Activated naive CD8-positive, alpha-beta T cell (primary cell): ENCODE results near the gene CASP9.

Source experiments
- H3K27ac Mint-ChIP-seq: one replicate; pipeline ENCODE4 v1.8.0; 2021; ENCODE audit warnings: mixed read lengths
- H3K27me3 Mint-ChIP-seq: one replicate; pipeline ENCODE4 v1.8.0; 2021; ENCODE audit warnings: mixed read lengths
- H3K36me3 Mint-ChIP-seq: one replicate; pipeline ENCODE4 v1.8.0; 2021; ENCODE audit warnings: mixed read lengths
- H3K4me1 Mint-ChIP-seq: one replicate; pipeline ENCODE4 v1.8.0; 2021; ENCODE audit warnings: low read depth, mixed read lengths
- H3K4me3 Mint-ChIP-seq: one replicate; pipeline ENCODE4 v1.8.0; 2021; ENCODE audit warnings: mild to moderate bottlenecking, mixed read lengths
- H3K9me3 Mint-ChIP-seq: one replicate; pipeline ENCODE4 v1.8.0; 2021; ENCODE audit warnings: low read depth, mixed read lengths

CASP9 gene

GRCh38 chr1:15524021-15524282 lies at the start of gene CASP9:
Gene CASP9 (minus strand): TSS chr1:15524215. CDS start chr1:15524200, 15 bp downstream.
- peaks cover 49% of the 10 kb centered on the region for H3K4me1 Mint-ChIP-seq
- no peaks in the 10 kb centered on the region for H3K36me3 Mint-ChIP-seq

GRCh38 chr1:15573477-15573876 lies 49.5 kb upstream of the CASP9 start:
- no peaks in the 10 kb centered on the region for H3K9me3 Mint-ChIP-seq
- no peak overlapping the region for H3K27ac Mint-ChIP-seq
- H3K4me3 Mint-ChIP-seq, result no peak overlapping the region
- H3K36me3 Mint-ChIP-seq, result peaks cover 8% of the 10 kb centered on the region
- H3K4me1 Mint-ChIP-seq, result peaks cover 19% of the 10 kb centered on the region
- no peaks in the 10 kb centered on the region for H3K27me3 Mint-ChIP-seq

More at GRCh38 chr1:15524021-15524282, at the start of gene CASP9:
- no peaks in the 10 kb centered on the region for H3K27me3 Mint-ChIP-seq
- H3K27ac Mint-ChIP-seq, result peak within 1 kb of the TSS; percentile 98
- H3K4me3 Mint-ChIP-seq, result peak within 1 kb of the TSS; percentile 95
- no peaks in the 10 kb centered on the region for H3K9me3 Mint-ChIP-seq

- Mint-ChIP-seq H3K36me3 (peaks cover 8% of the 10 kb centered on the region), H3K4me1 (peaks cover 5% of the 10 kb centered on the region), H3K27me3 (no peaks in the 10 kb centered on the region), H3K4me3 (no peak overlapping the region), H3K9me3 (no peaks in the 10 kb centered on the region), H3K27ac (peak overlapping the region; percentile 64)
Measured at GRCh38 chr1:15571266-15571665, 47.3 kb upstream of the CASP9 start.

GRCh38 chr1:15570861-15571260 lies 46.8 kb upstream of the CASP9 start:
- Mint-ChIP-seq H3K4me3 (no peak overlapping the region), H3K4me1 (peaks cover 5% of the 10 kb centered on the region), H3K9me3 (no peaks in the 10 kb centered on the region), H3K36me3 (peaks cover 8% of the 10 kb centered on the region), H3K27ac (no peak overlapping the region), H3K27me3 (no peaks in the 10 kb centered on the region)

- H3K36me3 Mint-ChIP-seq, result peaks cover 8% of the 10 kb centered on the region
- H3K4me3 Mint-ChIP-seq, result no peak overlapping the region
- no peak overlapping the region for H3K27ac Mint-ChIP-seq
- no peaks in the 10 kb centered on the region for H3K27me3 Mint-ChIP-seq
- H3K9me3 Mint-ChIP-seq, result no peaks in the 10 kb centered on the region
- peaks cover 5% of the 10 kb centered on the region for H3K4me1 Mint-ChIP-seq
Measured at GRCh38 chr1:15568387-15569073, 44.5 kb upstream of the CASP9 start.

GRCh38 chr1:15559189-15559810 lies 35.3 kb upstream of the CASP9 start:
- Mint-ChIP-seq H3K36me3 (no peaks in the 10 kb centered on the region), H3K4me3 (no peak overlapping the region), H3K27me3 (no peaks in the 10 kb centered on the region), H3K4me1 (no peaks in the 10 kb centered on the region), H3K9me3 (no peaks in the 10 kb centered on the region), H3K27ac (no peak overlapping the region)

GRCh38 chr1:15558516-15558915 lies 34.5 kb upstream of the CASP9 start:
- Mint-ChIP-seq H3K27me3 (no peaks in the 10 kb centered on the region), H3K4me3 (no peak overlapping the region), H3K9me3 (no peaks in the 10 kb centered on the region), H3K36me3 (no peaks in the 10 kb centered on the region), H3K4me1 (no peaks in the 10 kb centered on the region), H3K27ac (no peak overlapping the region)

- Mint-ChIP-seq H3K36me3 (no peaks in the 10 kb centered on the region), H3K27me3 (no peaks in the 10 kb centered on the region), H3K27ac (no peak overlapping the region), H3K4me1 (no peaks in the 10 kb centered on the region), H3K4me3 (no peak overlapping the region), H3K9me3 (no peaks in the 10 kb centered on the region)
Measured at GRCh38 chr1:15557594-15557993, 33.6 kb upstream of the CASP9 start.

- no peak overlapping the region for H3K4me3 Mint-ChIP-seq
- no peaks in the 10 kb centered on the region for H3K9me3 Mint-ChIP-seq
- no peak overlapping the region for H3K27ac Mint-ChIP-seq
- no peaks in the 10 kb centered on the region for H3K36me3 Mint-ChIP-seq
- no peaks in the 10 kb centered on the region for H3K27me3 Mint-ChIP-seq
- H3K4me1 Mint-ChIP-seq, result no peaks in the 10 kb centered on the region
Measured at GRCh38 chr1:15557008-15557407, 33.0 kb upstream of the CASP9 start.

- Mint-ChIP-seq H3K36me3 (peaks cover 8% of the 10 kb centered on the region), H3K9me3 (no peaks in the 10 kb centered on the region), H3K4me1 (no peaks in the 10 kb centered on the region), H3K4me3 (no peak overlapping the region), H3K27me3 (no peaks in the 10 kb centered on the region), H3K27ac (no peak overlapping the region)
Measured at GRCh38 chr1:15550573-15550972, 26.6 kb upstream of the CASP9 start.

GRCh38 chr1:15546641-15547040 lies 22.6 kb upstream of the CASP9 start:
- no peaks in the 10 kb centered on the region for H3K27me3 Mint-ChIP-seq
- H3K4me3 Mint-ChIP-seq, result no peak overlapping the region
- H3K36me3 Mint-ChIP-seq, result peaks cover 8% of the 10 kb centered on the region
- H3K4me1 Mint-ChIP-seq, result no peaks in the 10 kb centered on the region
- no peak overlapping the region for H3K27ac Mint-ChIP-seq
- no peaks in the 10 kb centered on the region for H3K9me3 Mint-ChIP-seq

GRCh38 chr1:15543589-15544568 lies 19.9 kb upstream of the CASP9 start:
- Mint-ChIP-seq H3K9me3 (no peaks in the 10 kb centered on the region), H3K36me3 (peaks cover 8% of the 10 kb centered on the region), H3K4me3 (no peak overlapping the region), H3K27me3 (no peaks in the 10 kb centered on the region), H3K27ac (no peak overlapping the region), H3K4me1 (peaks cover 1% of the 10 kb centered on the region)

GRCh38 chr1:15543251-15543588 lies 19.2 kb upstream of the CASP9 start:
- H3K27me3 Mint-ChIP-seq, result no peaks in the 10 kb centered on the region
- no peak overlapping the region for H3K27ac Mint-ChIP-seq
- peaks cover 4% of the 10 kb centered on the region for H3K4me1 Mint-ChIP-seq
- peaks cover 11% of the 10 kb centered on the region for H3K36me3 Mint-ChIP-seq
- H3K9me3 Mint-ChIP-seq, result no peaks in the 10 kb centered on the region
- no peak overlapping the region for H3K4me3 Mint-ChIP-seq

- H3K36me3 Mint-ChIP-seq, result peaks cover 5% of the 10 kb centered on the region
- H3K4me3 Mint-ChIP-seq, result no peak overlapping the region
- no peaks in the 10 kb centered on the region for H3K9me3 Mint-ChIP-seq
- no peak overlapping the region for H3K27ac Mint-ChIP-seq
- H3K27me3 Mint-ChIP-seq, result no peaks in the 10 kb centered on the region
- peaks cover 4% of the 10 kb centered on the region for H3K4me1 Mint-ChIP-seq
Measured at GRCh38 chr1:15542388-15543250, 18.6 kb upstream of the CASP9 start.
